Hepatocyte (in vitro differentiated cells): ENCODE measurements around the gene TRIM17. TPM values are rescaled to one million over a fixed set of nuclear protein-coding genes. Genes with fewer than 3 reads are reported as not detected.
A peak's percentile ranks its signal among the peaks of the same experiment; 100 is the strongest.

Experiments
- DNase-seq: peaks from one replicate; pipeline ENCODE4 v3.0.0-alpha.2; 2016; ENCODE audit warnings: low spot score
- H2AFZ ChIP-seq: fragments of 200-600 bp; sonication (generic); 2 replicates; pipeline ENCODE4 v1.6.0; 2016; ENCODE audit warnings: antibody characterized with exemption, mild to moderate bottlenecking
- H3K27ac ChIP-seq: fragments of 200-600 bp; sonication (generic); 2 replicates; pipeline ENCODE4 v1.5.1; 2016; ENCODE audit warnings: mild to moderate bottlenecking
- H3K27me3 ChIP-seq: fragments of 200-600 bp; sonication (generic); 2 replicates; pipeline ENCODE4 v1.6.1; 2016
- H3K36me3 ChIP-seq: fragments of 200-600 bp; sonication (generic); replicated peaks from 2 replicates; pipeline ENCODE4 v1.5.1; 2016; ENCODE audit warnings: low read depth; ENCODE audit not compliant: insufficient read depth
- H3K4me1 ChIP-seq: fragments of 200-600 bp; sonication (generic); 2 replicates; pipeline ENCODE4 v1.5.1; 2016; ENCODE audit warnings: mild to moderate bottlenecking, moderate library complexity; ENCODE audit not compliant: insufficient read depth
- H3K4me2 ChIP-seq: fragments of 200-600 bp; sonication (generic); 2 replicates; pipeline ENCODE4 v1.6.0; 2016
- H3K4me3 ChIP-seq: fragments of 200-600 bp; sonication (generic); 2 replicates; pipeline ENCODE4 v1.5.1; 2016; ENCODE audit warnings: mild to moderate bottlenecking
- H3K79me2 ChIP-seq: fragments of 200-600 bp; sonication (generic); 2 replicates; pipeline ENCODE4 v1.6.0; 2017; ENCODE audit warnings: mild to moderate bottlenecking
- H3K9me2 ChIP-seq: fragments of 200-600 bp; sonication (generic); replicated peaks from 2 replicates; pipeline ENCODE4 v1.6.0; 2017; ENCODE audit warnings: mild to moderate bottlenecking; ENCODE audit not compliant: insufficient read depth
- H3K9me3 ChIP-seq: fragments of 200-600 bp; sonication (generic); 2 replicates; pipeline ENCODE4 v1.5.1; 2016; ENCODE audit warnings: low read depth, mild to moderate bottlenecking
- H4K20me1 ChIP-seq: fragments of 200-600 bp; sonication (generic); 2 replicates; pipeline ENCODE4 v1.6.0; 2016; ENCODE audit warnings: mild to moderate bottlenecking; ENCODE audit not compliant: insufficient read depth, poor library complexity, severe bottlenecking
- EZH2 ChIP-seq: fragments of 200-600 bp; sonication (generic); IDR thresholded peaks from 2 replicates; pipeline ENCODE4 v1.6.1; 2016; ENCODE audit warnings: antibody characterized with exemption, mild to moderate bottlenecking, borderline replicate concordance
- EZH2phosphoT487 ChIP-seq: fragments of 200-600 bp; sonication (generic); IDR thresholded peaks from one replicate; pipeline ENCODE4 v1.6.1; 2018; ENCODE audit warnings: antibody characterized with exemption, mild to moderate bottlenecking, low read depth, moderate library complexity; ENCODE audit not compliant: unreplicated experiment, severe bottlenecking
- WGBS: methylation state at CpG from one replicate; pipeline ENCODE4 v1.1.6; 2016; ENCODE audit warnings: low lambda C conversion rate; ENCODE audit errors: missing lambda C conversion rate; 5-methylcytosine and 5-hydroxymethylcytosine counted together
- polyA plus RNA-seq: library from polyadenylated mRNA; unstranded; fragments of >200 nt; fragmentation: Nextera tagmentation; extraction: Ambion mirVana; gene quantifications from 2 replicates; pipeline ENCODE4 v1.2.1, GENCODE V29; 2016
- total RNA-seq: library from RNA; depleted of rRNA; stranded (reverse); fragments of >200 nt; gene quantifications from 2 replicates; pipeline ENCODE4 v1.2.3, GENCODE V29; 2014
- TF ChIP-seq, protein P1 (sequence below): fragments of 200-600 bp; sonication (generic); IDR thresholded peaks from 2 replicates; pipeline ENCODE4 v1.5.1; 2016; ENCODE audit warnings: antibody characterized with exemption, mild to moderate bottlenecking; ENCODE audit not compliant: poor library complexity

TRIM17 gene
- total and polyA plus RNA-seq, 2 experiments from 2014 or later, result 2.4 to 7.3 TPM

GRCh38 chr1:228445490-228445842, 28.8 kb upstream of the TRIM17 start:
- no peaks in the 10 kb centered on the region for H4K20me1 ChIP-seq
- H3K27me3 ChIP-seq, result peaks cover 6% of the 10 kb centered on the region
- no peaks in the 10 kb centered on the region for H3K36me3 ChIP-seq
- no peaks in the 10 kb centered on the region for H3K9me2 ChIP-seq
- no peaks in the 10 kb centered on the region for H3K9me3 ChIP-seq
- peak overlapping the region; percentile 17 for H3K4me3 ChIP-seq
- 9% methylated on average over 16 of the region's 16 CpGs for WGBS
- peak overlapping the region; percentile 89 for H3K4me2 ChIP-seq
- peak overlapping the region; percentile 86 for H2AFZ ChIP-seq
- H3K27ac ChIP-seq, result peak overlapping the region; percentile 33
- H3K4me1 ChIP-seq, result peaks cover 8% of the 10 kb centered on the region
- DNase-seq, result no peak
- no peaks in the 10 kb centered on the region for H3K79me2 ChIP-seq
- TF ChIP-seq, protein P1, sequence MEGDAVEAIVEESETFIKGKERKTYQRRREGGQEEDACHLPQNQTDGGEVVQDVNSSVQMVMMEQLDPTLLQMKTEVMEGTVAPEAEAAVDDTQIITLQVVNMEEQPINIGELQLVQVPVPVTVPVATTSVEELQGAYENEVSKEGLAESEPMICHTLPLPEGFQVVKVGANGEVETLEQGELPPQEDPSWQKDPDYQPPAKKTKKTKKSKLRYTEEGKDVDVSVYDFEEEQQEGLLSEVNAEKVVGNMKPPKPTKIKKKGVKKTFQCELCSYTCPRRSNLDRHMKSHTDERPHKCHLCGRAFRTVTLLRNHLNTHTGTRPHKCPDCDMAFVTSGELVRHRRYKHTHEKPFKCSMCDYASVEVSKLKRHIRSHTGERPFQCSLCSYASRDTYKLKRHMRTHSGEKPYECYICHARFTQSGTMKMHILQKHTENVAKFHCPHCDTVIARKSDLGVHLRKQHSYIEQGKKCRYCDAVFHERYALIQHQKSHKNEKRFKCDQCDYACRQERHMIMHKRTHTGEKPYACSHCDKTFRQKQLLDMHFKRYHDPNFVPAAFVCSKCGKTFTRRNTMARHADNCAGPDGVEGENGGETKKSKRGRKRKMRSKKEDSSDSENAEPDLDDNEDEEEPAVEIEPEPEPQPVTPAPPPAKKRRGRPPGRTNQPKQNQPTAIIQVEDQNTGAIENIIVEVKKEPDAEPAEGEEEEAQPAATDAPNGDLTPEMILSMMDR, result no peak
- TF ChIP-seq EZH2 (no peak), EZH2phosphoT487 (no peak)

DNA sequence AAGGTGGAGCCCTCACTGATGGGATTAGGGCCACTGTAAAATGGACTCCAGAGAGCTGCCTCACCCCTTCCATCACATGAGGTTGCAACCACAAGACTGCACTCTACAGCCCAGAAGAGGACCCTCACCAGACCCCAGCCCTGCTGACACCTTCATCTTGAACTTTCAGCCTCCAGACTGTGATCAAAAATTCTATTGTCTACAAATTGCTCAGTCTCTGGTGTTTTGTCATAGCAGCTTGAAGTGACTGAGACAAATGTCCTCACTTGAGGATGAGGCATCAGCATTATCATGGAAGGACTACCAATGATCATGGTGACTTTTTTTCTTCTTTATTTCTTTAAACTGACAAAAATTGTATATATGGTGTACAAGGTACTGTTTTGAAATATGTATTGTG, 26.7 kb upstream of the TRIM17 start:
- no peak overlapping the region for H3K27ac ChIP-seq
- H3K9me2 ChIP-seq, result no peaks in the 10 kb centered on the region
- H3K9me3 ChIP-seq, result no peaks in the 10 kb centered on the region
- no peak overlapping the region for H3K4me3 ChIP-seq
- TF ChIP-seq EZH2, result no peak
- peaks cover 8% of the 10 kb centered on the region for H3K4me1 ChIP-seq
- DNase-seq, result no peak
- no peaks in the 10 kb centered on the region for H3K79me2 ChIP-seq
- no peaks in the 10 kb centered on the region for H4K20me1 ChIP-seq
- H3K4me2 ChIP-seq, result no peak overlapping the region
- no peak overlapping the region for H2AFZ ChIP-seq
- H3K27me3 ChIP-seq, result peaks cover 6% of the 10 kb centered on the region
- H3K36me3 ChIP-seq, result no peaks in the 10 kb centered on the region

GRCh38 chr1:228440761-228441500, 24.3 kb upstream of the TRIM17 start:
- Histone ChIP-seq H3K4me1 (peaks cover 4% of the 10 kb centered on the region), H3K27ac (no peak overlapping the region), H3K79me2 (no peaks in the 10 kb centered on the region), H2AFZ (no peak overlapping the region), H4K20me1 (no peaks in the 10 kb centered on the region), H3K4me2 (no peak overlapping the region), H3K27me3 (peaks cover 6% of the 10 kb centered on the region), H3K9me2 (no peaks in the 10 kb centered on the region), H3K9me3 (no peaks in the 10 kb centered on the region), H3K4me3 (no peak overlapping the region), H3K36me3 (no peaks in the 10 kb centered on the region)
- TF ChIP-seq EZH2phosphoT487 (no peak), EZH2 (no peak)
- TF ChIP-seq, protein P1, result no peak
- WGBS, result 84% methylated on average over 9 of the region's 9 CpGs
- DNase-seq, result no peak

GRCh38 chr1:228438266-228438665, 21.6 kb upstream of the TRIM17 start:
- Histone ChIP-seq H3K9me3 (no peaks in the 10 kb centered on the region), H3K4me3 (no peak overlapping the region), H3K79me2 (no peaks in the 10 kb centered on the region), H2AFZ (no peak overlapping the region), H3K27me3 (no peaks in the 10 kb centered on the region), H3K4me2 (no peak overlapping the region), H3K27ac (no peak overlapping the region), H3K36me3 (no peaks in the 10 kb centered on the region), H3K9me2 (no peaks in the 10 kb centered on the region), H4K20me1 (no peaks in the 10 kb centered on the region), H3K4me1 (peaks cover 5% of the 10 kb centered on the region)
- 80% methylated on average over 1 of the region's 1 CpG for WGBS
- no peak for DNase-seq
- TF ChIP-seq, protein P1, result no peak
